ENCODE measurements around the gene PPP4R2.
A peak's percentile ranks its signal among the peaks of the same experiment; 100 is the strongest.

PPP4R2 gene, protein sequence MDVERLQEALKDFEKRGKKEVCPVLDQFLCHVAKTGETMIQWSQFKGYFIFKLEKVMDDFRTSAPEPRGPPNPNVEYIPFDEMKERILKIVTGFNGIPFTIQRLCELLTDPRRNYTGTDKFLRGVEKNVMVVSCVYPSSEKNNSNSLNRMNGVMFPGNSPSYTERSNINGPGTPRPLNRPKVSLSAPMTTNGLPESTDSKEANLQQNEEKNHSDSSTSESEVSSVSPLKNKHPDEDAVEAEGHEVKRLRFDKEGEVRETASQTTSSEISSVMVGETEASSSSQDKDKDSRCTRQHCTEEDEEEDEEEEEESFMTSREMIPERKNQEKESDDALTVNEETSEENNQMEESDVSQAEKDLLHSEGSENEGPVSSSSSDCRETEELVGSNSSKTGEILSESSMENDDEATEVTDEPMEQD

DNA sequence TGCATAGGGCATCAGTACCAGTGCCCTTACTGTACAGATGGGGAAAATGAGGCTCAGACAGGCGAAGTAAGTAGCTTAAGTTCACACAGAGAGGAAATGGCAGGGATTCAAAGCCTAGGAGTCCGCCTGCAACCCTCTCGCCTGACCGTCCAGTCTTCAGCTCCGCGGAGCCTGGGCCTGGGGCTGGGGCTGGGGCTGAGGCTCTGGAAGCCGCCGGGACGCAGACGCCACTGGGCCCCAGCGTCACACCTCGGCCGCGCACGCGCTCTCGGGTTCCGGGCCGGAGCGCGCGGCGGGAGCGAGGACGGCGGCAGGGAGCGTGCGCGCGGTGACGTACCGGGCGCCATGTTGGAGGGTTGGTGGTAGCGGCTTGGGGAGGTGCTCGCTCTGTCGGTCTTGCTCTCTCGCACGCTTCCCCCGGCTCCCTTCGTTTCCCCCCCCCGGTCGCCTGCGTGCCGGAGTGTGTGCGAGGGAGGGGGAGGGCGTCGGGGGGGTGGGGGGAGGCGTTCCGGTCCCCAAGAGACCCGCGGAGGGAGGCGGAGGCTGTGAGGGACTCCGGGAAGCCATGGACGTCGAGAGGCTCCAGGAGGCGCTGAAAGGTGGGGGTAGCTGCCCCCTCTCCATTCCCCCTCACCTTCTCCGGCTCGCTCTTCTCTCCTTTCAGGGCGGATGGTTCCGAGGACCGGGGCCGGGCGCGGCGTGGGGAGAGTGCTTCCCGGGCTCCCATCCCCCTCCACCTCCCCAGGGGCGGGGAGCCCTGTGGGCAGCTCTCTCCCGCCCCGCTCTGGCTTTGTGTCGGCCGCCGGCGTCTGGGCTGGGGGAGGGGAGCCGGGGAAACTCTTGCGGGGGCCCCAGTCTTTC, at the start of gene PPP4R2:
Gene PPP4R2 (plus strand): TSS at position 339 of the 861 bp plus-strand sequence. CDS start 227 bp downstream, at position 566.
- peak; percentile 80 to 87 (median 86) for DNase-seq (ENCODE audit: low read depth in 3 of 3)

DNA sequence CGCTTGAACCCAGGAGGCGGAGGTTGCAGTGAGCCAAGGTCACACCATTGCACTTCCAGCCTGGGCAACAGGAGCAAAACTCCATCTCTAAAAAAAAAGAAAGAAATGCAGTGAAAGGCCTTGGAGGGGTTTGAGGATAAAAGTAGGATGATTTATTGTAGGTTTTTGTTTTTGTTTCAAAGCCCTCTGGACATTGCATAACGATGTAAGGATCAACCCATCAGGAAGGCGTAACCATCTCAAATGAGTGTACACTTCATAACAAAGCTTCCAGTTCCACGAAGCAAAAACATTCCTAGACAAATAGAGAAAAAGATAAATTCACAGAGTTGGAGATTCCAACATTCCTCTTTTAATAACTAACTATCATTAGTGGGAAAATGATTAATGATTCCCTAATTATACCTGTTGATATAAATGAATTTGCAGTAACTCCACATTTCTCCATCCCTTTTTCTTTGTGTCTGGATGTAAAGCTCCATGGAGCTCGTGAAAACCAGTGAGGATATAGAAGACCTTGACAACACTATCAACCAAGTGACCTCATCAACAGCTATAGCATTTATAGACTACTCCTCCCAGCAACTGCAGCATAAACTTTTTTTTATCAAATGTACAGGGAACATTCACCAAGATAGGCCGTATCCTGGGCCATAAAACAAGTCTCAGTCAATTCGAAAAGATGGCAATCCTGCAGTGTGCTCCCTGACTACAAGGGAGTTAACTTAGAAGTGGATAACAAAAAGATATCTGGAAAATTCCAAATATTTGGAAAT, 48.7 kb upstream of the PPP4R2 start:
- DNase-seq (ENCODE audit: low read depth in 3 of 3), result no peak

DNA sequence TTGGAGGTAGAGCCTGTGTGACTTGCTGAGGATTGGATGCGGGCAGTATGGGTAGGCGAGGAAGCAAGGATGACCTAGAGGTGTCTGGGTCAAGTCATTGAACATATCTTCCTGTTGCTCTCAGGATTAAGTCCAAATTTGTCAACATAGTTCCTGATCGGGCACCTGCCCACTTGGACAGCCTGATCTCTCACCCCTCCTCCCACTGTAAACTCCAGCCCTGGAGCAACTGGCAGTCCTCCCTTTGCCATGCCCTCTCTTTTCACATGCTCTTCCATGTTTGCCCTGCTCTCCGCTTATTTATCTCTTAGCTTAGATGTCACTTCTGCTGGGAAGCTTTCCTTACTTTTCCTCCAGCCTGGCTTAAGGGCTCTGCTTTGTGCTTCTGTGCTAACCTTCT, 47.6 kb upstream of the PPP4R2 start:
- no peak for DNase-seq (ENCODE audit: low read depth in 3 of 3)

DNA sequence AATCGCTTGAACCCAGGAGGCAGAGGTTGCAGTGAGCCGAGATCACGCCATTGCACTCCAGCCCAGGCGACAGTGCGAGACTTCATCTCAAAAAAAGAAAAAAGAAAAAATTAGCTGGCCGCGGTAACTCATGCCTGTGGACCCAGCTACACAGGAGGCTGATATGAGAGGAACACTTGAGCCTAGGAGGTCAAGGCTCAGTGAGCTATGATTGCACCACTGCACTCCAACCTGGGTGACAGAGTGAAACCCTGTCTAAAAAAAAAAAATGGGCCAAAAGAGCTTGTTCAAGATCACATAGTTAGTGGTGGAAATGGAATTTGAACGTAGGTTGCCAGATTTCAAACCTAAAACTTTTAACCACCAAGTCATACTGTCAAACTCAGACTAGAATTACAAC, 46.2 kb upstream of the PPP4R2 start:
- DNase-seq (ENCODE audit: low read depth in 3 of 3), result no peak

DNA sequence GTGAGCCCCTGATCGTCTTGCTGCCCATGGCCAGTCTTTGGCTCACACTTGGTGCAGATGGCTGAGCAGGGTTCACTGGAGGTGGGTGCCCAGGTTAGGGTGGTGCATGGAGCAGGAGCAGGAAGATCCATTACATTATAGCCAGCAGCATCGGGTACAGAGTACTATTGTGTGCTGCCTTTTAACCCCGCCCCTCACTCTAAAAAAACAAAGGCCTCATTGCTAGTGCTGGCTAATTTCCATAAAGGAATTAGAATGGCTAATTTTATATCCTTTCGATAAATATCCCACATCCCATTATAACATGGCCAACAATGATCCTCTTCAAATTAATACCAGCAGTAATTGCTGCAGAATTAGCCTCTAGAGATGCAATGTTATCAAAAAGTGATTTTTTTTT, 45.8 kb upstream of the PPP4R2 start:
- DNase-seq (ENCODE audit: low read depth in 3 of 3), result no peak

DNA sequence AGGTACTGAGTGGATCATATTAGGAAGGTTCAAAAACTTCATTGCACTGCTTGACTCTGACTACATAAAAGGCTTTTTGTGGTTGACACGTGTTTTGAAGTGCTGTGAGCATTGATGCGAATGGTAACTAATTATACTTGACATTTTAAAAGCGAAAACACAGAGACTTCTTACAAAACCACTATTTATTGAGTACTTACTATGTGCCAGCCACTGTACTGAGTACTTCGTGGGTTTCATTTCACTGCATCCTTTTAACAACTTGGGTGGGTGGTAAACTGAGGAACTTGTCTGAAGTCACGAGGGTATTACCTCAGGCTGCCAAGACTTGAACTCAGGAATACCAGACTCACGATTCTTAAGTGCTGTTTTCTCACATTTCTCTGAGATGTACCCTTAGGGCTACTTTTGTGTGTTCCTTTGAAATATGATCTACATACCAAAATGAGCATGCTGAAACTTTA, 45.3 kb upstream of the PPP4R2 start:
- DNase-seq (ENCODE audit: low read depth in 3 of 3), result no peak

DNA sequence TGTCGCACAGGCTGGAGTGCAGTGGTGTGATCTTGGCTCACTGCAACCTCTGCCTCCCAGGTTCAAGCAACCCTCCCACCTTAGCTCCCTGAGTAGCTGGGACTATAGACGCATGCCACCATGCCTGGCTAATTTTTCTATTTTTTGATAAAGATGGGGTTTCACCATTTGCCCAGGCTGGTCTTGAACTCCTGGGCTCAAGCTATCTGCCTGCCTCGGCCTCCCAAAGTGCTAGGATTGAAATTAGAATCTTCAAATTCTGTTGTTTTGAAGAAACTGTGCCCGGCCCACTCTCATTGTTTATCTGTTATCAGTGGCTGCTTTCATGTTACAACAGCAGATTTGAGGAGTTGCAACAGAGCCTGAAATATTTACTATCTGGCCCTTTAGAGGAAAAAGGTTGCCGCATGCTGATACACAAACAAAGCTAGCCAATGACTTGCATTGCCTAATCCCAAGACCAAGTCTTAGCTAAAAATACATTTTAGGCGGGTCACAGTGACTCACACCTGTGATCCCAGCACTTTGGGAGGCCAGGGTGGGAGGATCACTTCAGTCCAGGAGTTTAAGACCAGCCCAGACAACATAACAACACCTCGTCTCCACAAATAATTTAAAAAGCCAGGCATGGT, 43.2 kb upstream of the PPP4R2 start:
- DNase-seq (ENCODE audit: low read depth in 3 of 3), result no peak

DNA sequence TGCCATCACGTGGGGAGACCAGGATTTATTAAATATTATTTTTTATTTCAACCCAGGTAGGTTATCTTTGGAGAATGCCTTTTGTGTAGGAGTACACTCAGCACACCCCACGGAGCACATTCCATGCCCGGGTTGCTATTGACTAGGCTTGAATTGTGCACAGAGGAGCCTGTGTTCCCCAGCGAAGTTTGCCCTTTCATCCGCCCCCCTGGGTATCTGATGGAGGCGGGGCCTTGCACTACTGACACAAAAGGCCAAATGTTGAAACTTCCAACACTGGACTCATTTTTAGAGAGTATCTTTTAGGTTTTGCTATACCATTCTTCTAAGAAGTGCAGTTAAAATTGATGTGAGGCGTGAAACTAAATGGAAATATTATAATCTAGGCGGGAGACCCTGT, 39.3 kb upstream of the PPP4R2 start:
- no peak for DNase-seq (ENCODE audit: low read depth in 3 of 3)

DNA sequence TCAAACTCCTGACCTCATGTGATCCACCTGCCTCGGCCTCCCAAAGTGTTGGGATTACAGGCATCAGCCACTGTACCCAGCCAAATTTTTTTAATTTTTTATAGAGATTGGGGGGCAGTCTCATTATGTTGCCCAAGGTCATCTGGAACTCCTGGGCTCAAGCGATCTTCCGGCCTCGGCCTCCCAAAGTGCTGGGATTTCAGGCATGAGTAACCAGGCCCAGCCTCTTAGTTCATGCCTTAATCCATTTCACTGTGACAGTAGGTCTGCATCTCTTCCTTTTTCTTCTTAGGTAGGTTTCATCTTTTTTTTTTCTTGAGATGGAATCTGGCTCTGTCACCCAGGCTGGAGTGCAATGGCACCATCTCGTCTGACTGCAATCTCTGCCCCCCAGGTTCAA, 37.3 kb upstream of the PPP4R2 start:
- no peak for DNase-seq (ENCODE audit: low read depth in 3 of 3)

DNA sequence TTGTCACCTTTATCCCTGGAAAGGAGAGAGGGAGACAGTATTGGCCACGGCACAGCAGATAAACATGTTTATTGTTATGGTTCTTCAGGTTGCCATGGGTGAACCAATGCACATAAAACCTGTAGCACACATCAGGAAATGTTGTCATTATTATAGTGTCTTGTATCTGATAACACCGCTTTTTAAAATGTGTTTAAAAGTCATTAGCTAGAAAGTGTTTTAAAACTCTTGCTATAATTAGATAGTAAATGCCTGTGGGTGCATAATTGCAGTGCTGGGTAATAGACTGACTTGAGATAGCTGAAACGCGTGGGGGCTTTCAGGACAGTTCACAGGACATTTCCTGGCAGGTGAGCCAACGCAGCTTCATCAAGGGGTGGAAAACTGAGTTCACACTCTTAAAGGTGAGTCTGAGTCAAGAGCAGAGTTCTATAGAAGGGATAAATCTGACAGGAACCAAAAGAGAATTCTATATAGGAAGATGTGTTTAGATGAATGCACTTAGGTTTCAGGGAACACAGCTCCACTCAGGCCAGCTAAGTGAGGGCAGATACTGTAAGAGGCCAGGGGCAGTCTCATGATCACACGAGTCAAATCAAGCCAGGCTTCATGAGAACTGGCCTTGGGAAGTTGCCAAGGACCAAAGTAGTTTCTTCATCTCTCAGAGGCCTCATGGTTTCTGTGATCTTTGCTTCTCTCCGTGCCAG, 35.6 kb upstream of the PPP4R2 start:
- no peak for DNase-seq (ENCODE audit: low read depth in 3 of 3)

DNA sequence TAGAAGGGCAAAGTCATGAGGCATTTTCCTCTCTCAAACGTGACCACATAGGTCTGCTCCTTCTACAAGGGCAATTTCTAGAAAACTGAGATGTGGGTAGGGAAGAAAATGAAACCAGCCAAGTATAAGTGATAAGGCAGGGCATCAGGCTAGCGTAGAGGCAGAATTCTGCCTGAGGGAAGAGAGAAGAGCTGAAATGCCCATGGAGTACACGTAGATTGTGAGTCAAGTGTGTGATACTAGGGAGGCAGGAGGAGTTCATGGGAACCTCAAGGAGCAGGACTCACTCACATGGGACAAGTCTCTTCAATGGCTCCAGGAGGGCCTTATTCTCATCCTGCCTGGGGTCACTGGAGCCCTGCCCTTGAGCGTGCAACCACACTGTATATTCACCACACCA, 34.9 kb upstream of the PPP4R2 start:
- no peak for DNase-seq (ENCODE audit: low read depth in 3 of 3)

DNA sequence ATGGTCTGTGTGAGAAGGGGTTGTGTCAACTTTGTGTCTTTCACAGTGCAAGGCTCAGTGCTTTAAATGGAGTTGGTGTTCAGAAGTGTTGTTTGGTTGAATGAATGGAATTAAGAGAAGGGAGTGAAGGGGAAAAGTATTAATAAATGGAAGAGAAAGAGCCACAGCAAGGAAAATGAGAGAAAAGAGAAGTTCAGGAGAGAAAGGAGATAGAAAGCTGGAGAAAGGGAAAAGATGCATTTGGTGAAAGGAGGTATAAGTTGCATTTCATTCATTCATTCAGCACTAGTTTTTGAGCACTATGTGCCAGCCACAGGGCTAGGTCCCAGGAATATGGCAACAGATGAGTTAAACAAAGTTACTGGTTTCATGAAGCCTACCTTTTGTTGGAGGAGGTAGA, 34.3 kb upstream of the PPP4R2 start:
- no peak for DNase-seq (ENCODE audit: low read depth in 3 of 3)

DNA sequence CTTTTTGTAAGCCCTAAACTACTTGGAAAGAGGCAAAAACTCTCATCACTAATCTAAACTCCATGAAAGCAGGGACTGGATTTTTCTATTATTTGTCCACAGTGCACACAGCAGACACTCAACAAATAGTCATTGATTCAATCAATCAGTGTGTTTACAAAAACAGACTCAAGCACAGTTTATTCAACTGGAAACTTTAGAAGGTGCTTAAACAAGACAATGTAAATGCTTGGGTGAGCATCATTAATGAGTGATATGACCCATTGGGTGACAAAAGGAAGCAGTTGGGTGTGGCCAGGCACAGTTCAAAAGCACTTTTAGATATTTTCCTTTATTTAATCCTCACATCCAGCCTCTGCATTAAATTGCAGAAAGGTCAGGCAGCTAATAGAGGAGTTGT, 32.0 kb upstream of the PPP4R2 start:
- DNase-seq (ENCODE audit: low read depth in 3 of 3), result no peak

DNA sequence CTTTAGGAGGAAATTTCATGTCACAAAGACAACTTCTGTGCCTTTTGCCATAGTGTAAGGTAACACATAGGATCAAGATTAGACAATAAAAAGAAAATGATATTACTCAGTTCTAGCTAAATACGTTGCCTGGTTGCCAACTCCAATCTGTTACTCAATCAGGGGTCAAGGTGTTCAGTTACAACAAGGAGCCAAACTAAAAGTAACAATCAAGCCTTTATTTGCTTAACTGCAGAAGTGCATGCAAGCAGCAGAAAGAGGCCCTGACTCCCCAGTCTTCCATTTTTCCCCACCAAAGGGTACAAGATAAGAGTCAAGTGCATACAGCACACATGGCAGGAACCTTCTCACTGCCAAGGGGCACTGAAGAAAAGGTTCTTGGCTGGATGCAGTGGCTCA, 28.3 kb upstream of the PPP4R2 start:
- no peak for DNase-seq (ENCODE audit: low read depth in 3 of 3)

DNA sequence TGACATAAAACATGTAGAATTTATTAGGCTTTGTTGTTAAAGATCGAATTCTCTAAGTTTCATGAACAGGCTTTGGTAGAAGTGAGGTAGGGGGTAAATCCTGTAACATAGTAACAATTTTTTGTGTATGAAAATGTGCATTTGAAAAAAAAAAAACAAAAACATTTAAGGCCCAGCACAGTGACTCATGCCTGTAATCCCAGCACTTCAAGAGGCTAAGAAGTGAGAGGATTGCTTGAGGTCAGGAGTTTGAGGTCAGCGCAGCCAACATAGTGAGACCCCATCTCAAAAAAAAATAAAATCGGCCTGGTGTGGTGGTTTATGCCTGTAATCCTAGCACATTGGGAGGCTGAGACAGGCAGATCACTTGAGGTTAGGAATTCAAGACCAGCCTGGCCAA, 26.8 kb upstream of the PPP4R2 start:
- no peak for DNase-seq (ENCODE audit: low read depth in 3 of 3)

DNA sequence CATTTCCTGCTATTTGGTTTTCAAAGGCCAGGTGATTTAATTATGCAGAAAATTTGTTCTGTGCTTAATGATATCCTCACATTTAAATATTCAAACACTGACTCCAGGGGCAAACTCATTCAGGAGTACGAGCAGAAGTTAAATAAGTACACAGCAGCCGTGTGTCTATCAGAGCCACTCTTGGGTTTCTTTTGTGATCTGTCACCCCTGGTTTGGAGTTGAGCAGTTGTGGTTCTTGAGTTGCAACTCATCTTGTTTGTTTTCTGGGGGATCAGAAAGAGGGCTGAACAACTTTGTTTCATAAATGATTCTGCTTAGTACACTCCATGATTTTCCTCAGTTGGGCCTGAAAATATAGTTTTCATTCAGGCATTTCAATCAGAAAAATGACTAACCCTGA, 25.7 kb upstream of the PPP4R2 start:
- DNase-seq (ENCODE audit: low read depth in 3 of 3), result no peak

DNA sequence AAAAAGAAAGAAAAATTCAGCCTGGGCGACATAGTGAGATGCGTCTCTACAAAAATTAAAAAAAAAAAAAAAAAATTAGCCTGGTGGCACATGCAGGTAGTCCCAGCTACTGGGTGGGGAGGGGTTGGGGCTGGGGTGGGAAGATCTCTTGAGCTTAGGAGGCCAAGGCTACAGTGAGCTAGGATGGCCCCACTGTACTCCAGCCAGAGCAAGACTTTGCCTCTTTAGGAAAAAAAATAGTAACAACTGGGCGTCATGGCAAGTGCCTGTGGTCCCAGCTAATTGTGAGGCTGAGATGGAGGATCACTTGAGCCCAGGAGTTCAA, 23.9 kb upstream of the PPP4R2 start:
- DNase-seq (ENCODE audit: low read depth in 3 of 3), result no peak

DNA sequence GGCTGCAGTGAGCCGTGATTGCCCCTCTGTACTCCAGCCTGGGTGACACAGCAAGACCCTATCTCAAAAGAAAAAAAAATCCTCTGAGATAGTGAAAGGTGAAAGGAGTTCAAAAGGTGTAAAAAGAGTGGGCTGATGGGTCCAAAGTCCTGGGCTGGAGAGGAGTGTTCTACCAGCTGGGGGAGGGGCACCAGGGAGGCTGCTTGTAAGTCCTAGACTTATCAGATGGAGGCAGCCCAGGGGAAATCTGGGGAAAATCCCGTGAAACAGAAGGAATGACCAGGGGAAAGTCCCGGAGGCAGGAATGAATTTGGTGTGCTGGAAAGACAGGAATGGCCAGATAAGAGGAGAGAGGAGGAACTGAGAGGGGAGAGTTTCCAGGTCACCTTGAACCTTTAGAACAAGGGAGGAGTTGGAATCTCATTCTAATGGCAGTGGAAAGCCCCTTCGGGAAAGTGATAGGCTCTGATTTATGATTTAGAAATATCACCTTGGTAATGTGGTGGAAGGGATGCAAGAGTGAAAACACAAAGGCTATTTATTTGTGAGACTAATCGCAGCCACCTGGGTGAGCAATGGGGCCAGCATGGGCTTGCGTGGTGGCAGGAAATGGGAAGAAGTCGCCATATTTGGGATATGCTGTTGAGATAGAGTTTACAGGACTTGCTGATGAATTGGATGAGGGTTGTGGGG, 23.4 kb upstream of the PPP4R2 start:
- DNase-seq (ENCODE audit: low read depth in 3 of 3), result no peak

DNA sequence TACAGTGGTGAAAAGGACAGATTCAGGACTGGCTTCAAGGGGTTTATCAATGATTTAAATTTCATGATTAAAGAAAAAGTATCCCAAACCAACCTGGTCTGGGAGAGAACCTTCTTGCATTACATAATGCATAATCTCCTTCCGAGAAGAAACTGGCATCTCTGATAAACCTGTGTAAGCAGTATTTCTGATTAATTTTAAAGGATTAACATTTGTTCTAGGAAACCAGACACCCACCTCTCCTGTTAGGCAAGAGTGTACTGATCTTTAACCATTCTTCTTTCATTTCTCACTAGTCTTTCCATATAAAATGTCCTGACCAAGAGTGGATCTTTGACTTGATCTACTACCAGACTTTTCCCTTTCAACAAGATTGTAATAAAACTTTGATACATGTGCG, 22.8 kb upstream of the PPP4R2 start:
- DNase-seq (ENCODE audit: low read depth in 3 of 3), result no peak

DNA sequence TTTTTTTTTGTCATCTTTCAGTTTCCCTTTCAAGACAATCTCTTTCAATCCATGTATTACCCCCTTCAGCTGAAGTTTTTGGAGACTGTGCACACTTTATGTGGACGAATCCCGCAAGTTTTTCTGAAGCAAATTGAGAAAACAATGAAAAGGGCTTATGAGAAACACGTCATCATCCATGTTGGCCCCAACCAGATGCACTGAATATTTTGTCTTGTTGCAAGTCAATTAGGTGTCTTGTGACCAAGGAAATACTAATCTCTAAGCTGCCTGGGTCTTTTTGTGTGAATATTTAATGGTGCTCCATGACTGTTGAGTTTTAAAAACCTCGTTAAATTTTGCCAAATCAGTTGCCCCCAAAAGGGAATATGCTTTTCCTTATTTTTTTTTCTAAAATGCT, 21.7 kb upstream of the PPP4R2 start:
- DNase-seq (ENCODE audit: low read depth in 3 of 3), result no peak
